H1 (cell line): ENCODE results near the gene SIK2. TPM values are rescaled to one million over a fixed set of nuclear protein-coding genes. Genes with fewer than 3 reads are reported as not detected.

Experiments
- BACH1 ChIP-seq: IDR thresholded peaks from 2 replicates; pipeline ENCODE4 v1.6.1; 2012; ENCODE audit warnings: low read length, improper control_type of control experiment
- CEBPB ChIP-seq: IDR thresholded peaks from 2 replicates; pipeline ENCODE4 v1.6.1; 2012; ENCODE audit warnings: low read depth, low read length
- KDM4A ChIP-seq: IDR thresholded peaks from one replicate; pipeline ENCODE4 v1.7.1; 2012; ENCODE audit warnings: low read depth, mild to moderate bottlenecking, moderate library complexity, low read length, inconsistent platforms; ENCODE audit not compliant: severe bottlenecking
- MAX ChIP-seq: IDR thresholded peaks from 2 replicates; pipeline ENCODE4 v1.6.1; 2012; ENCODE audit warnings: inconsistent platforms
- RFX5 ChIP-seq: IDR thresholded peaks from 2 replicates; pipeline ENCODE4 v1.6.1; 2011; ENCODE audit warnings: low read depth, low read length, improper control_type of control experiment, borderline replicate concordance
- TAF7 ChIP-seq: optimal IDR thresholded peaks from 2 replicates; pipeline ENCODE3; 2011; ENCODE audit warnings: low read depth, mild to moderate bottlenecking, inconsistent platforms, low read length, moderate library complexity, borderline replicate concordance
- polyA plus RNA-seq, 7 experiments: library from polyadenylated mRNA; depleted of rRNA in 3 of 7; stranded (reverse) in 5 of 7; unstranded in 2 of 7; fragments of >200 nt in 5 of 7; fragments of 200-250 nt in 2 of 7; gene quantifications; 1 replicate in 5 of 7; 2 replicates in 1 of 7; 4 replicates in 1 of 7; pipeline versions ENCODE4 v1.2.1 to v1.2.3, GENCODE V29; 2011 to 2013; ENCODE audit warnings: missing spikeins in 2 of 7, mixed read lengths in 2 of 7
- total RNA-seq: library from RNA; stranded (reverse); fragmentation: NEBNext Ultra II Directional; extraction: Animal tissue kit (Norgen Biotek cat#: 25700); gene quantifications from 2 replicates; pipeline ENCODE4 v1.2.1, GENCODE V29; 2021

Gene SIK2
- total and polyA plus RNA-seq, 2 of the 8 experiments (the other 6 are each of a cell fraction or from before 2014, with no cell fraction given) = 8.8 to 11.2 TPM

GRCh38 chr11:111778047-111778558 is 175.9 kb downstream of the SIK2 start (continued):
- TF ChIP-seq TAF7 (no peak), KDM4A (no peak), CEBPB (no peak), RFX5 (no peak), BACH1 (no peak), MAX (no peak)
